DMS 273 (cell line): Measurements from ENCODE around the gene GNGT1.

Source experiments
- DNase-seq: peaks from one replicate; lab custom pipeline; 2025; ENCODE audit not compliant: unreplicated experiment; lab: John Stamatoyannopoulos, UW

GNGT1 gene

GRCh38 chr7:93938293-93938692 lies 31.9 kb downstream of the GNGT1 start:
- no peak for DNase-seq

- DNase-seq: no peak
Measured at GRCh38 chr7:93941945-93942344, 35.6 kb downstream of the GNGT1 start.

GRCh38 chr7:93943816-93944540 lies 37.6 kb downstream of the GNGT1 start:
- DNase-seq: no peak

GRCh38 chr7:93944673-93945072 lies 38.3 kb downstream of the GNGT1 start:
- no peak for DNase-seq

GRCh38 chr7:93945083-93945482 lies 38.7 kb downstream of the GNGT1 start:
- no peak for DNase-seq

- DNase-seq: no peak
Measured at GRCh38 chr7:93945756-93946535, 39.6 kb downstream of the GNGT1 start.

- DNase-seq: no peak
Measured at GRCh38 chr7:93948106-93948505, 41.7 kb downstream of the GNGT1 start.

- DNase-seq: no peak
Measured at GRCh38 chr7:93948873-93949272, 42.5 kb downstream of the GNGT1 start.

- DNase-seq: no peak
Measured at GRCh38 chr7:93949423-93949822, 43.1 kb downstream of the GNGT1 start.

- DNase-seq: no peak
Measured at GRCh38 chr7:93955304-93955703, 48.9 kb downstream of the GNGT1 start.

GRCh38 chr7:93957767-93958166 lies 51.4 kb downstream of the GNGT1 start:
- DNase-seq: no peak

GRCh38 chr7:93958216-93958615 lies 51.8 kb downstream of the GNGT1 start:
- no peak for DNase-seq

GRCh38 chr7:93958651-93959050 lies 52.3 kb downstream of the GNGT1 start:
- DNase-seq: no peak
